GM19239 (cell line): ENCODE measurements around the gene JAKMIP2.

ENCODE experiments used
- DNase-seq: peaks from one replicate; pipeline ENCODE4 v3.0.0; 2011; ENCODE audit warnings: low spot score; ENCODE audit not compliant: insufficient read length
- FAIRE-seq: peaks from 2 replicates; lab custom pipeline; 2011; peaks lifted over from hg19 to GRCh38; lab: Jason Lieb, UNC

The JAKMIP2 gene

DNA sequence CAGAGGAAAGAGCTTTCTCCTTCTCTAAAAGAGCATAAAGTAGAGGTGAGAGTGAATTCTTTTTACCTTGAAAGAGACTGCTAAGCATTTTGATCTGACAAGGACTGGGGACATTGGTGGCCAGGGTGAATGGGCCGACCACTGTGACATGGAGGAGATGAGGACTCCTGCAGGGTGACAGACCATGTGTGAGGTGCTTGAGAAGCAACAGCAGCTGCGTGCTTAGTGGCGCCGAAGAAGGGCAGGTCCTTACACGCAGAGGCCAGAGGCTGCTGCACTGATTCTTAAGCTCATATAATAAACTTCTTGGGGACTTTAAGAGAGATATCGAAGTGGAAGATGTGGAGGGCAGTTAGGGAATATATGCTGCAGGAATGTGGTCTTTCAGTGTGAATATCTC is 8.7 kb upstream of the JAKMIP2 start:
- DNase-seq (no peak), FAIRE-seq (no peak)

DNA sequence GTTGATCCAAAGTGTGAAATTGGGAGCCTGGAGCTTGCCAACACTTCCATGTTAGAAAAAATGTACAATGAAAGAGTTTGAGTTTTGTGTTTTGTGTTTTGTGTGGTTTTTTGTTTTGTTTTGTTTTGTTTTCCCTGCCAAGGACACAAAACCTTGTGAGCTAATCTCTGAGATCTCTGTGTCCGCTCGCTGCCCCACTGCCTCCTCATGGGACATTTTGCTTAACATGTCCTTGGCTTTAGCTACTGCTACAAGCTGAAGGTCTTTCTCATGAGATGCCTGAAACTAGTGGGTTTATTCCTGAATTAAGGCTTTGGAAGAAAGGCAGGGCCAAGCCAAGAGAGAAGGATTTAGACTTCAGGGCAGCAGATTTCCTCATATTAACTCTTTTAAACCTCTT is 7.3 kb upstream of the JAKMIP2 start:
- DNase-seq (no peak), FAIRE-seq (no peak)

DNA sequence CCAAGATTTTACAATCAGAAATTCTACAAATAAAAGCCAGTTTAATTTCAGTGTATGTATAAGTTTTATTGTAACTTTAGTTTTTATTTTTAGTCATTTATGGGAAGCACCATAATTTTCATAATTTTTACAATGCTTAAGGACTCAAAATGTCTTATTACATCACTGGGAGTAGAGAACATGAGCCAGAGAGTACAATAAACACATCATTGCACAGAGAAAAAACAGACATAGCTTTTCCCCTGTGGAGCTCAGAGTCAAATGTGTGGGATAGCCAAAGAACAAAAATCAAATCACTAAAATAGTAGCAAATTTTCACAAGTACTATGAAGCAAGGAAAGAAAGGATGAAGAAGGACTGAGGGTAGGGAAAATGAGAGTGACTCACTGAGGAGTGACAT is 5.5 kb upstream of the JAKMIP2 start:
- FAIRE-seq (no peak), DNase-seq (no peak)

DNA sequence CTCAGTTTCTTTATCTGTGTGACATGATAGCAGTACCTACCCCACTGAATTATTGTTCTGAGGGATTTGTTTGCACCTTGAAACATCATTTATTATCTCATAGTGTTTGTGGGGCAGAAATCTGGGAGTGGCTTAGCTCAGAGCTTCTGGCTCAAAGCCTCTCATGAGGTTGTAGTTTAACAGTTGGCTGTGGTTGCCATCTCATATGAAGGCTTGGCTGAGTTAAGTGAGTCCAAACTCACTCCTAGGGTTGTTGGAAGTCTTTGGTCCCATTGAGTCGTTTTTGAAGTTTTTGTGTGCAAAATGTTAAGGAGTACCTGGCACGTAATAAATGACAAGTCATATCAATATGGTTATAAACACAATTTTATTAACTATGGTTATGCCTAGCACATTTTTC is 3.6 kb upstream of the JAKMIP2 start:
- DNase-seq, result no peak
- FAIRE-seq, result no peak

DNA sequence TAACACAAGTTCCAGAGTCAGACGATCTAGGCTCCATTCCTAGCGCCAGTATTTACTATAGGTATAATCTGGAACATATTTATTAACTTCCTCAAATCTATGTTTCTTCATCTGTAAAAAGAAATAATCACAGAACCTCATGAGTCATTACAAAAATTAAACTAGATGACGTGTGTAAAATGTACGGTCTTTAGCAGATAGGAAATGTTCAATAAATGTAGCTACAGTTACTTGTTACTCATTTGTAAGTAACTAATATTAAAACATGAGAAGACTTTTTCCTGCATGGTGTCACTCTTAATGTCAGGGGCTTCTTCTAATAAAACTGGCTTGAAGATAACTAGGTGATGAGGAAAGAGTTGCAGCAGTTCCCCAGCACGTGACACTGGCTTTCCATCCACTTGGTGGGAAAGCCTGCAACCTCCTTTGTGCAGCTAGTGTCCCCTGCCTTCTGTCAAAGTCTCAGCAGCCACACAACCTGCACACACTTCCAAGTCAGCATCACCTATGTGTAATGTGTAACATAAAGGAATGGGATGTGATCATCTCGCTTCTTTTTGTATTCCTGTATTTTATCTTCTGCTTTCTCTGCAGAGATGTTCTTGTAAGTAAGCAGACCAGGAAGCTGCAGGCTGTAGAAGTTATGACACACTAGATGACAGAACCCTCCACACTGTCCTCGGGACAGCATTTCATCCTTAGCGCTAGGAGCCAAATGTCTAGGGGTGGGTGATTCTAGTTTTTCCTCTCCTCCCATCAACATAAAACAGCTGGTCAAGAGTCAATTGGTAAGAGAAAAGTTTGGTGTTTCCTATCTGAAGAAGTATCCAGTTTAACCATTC is 1.8 kb upstream of the JAKMIP2 start:
- no peak for DNase-seq
- no peak for FAIRE-seq

DNA sequence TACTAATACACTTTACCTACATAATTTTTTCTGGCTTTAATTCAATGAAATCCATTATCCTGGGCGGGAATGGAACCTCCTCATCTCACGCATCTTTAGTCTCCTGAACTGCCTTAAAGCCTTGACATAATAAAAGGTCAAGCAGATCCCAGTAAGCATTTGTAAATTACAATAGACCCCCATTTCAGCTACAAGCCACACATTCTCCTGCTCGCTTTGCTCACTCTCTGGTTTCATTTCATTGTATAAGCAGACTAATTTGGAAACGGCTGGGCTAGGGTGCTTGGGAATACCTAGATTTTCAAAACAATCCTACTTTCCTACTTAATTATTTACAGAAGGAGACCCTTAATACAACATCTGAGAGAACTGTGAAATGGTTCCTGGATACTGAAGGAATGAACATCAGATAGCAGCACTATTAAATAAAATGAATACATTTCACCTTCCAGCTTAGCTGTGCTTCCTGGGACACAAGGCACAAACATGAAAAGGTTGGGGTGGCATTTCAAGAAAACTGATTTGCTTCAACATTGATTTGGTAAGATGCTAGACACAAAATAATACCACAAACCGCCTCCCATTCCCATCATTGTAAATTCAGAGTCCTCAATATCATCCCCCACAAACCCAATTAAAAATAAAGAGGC is 1.5 kb downstream of the JAKMIP2 start:
- no peak for DNase-seq

DNA sequence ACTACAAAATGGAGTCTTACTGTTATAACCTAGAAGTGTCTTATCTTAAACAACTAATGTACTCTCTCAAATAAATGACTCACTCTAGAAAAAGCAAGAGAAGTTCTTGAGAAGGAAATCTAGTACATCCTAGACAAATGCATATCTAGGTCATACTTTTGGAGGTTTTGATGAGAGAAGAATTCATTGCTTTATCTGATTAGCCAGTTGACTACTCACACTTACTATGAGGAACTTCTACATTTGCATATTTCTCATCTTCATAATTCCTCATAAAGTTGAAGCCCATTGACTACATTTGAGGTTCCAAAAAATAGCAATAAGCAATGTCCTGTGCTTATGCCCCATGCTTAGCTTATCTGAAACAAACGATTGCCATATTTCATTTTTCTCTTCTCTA is 2.8 kb downstream of the JAKMIP2 start:
- no peak for DNase-seq
- no peak for FAIRE-seq

More for the DNA sequence above, 1.5 kb downstream of the JAKMIP2 start:
- no peak for FAIRE-seq

DNA sequence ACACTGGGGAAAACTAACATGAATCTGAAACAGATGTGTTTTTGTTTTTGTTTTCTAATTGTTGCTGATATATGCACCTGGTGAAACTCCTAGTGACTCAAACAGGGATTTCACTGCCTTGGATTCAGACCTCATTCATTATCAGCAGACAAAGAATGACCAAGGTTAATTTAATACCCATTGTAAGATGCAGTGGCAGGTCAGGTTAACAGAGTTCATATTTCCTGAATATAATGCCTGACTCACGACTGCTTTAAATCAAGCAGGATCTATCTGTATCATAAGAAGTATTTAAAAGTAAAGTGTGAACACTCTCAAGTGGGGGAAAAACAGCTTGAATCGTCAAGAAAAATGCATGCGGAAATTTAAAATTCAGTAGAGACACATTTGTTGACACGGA is 5.5 kb downstream of the JAKMIP2 start:
- DNase-seq (no peak), FAIRE-seq (no peak)

DNA sequence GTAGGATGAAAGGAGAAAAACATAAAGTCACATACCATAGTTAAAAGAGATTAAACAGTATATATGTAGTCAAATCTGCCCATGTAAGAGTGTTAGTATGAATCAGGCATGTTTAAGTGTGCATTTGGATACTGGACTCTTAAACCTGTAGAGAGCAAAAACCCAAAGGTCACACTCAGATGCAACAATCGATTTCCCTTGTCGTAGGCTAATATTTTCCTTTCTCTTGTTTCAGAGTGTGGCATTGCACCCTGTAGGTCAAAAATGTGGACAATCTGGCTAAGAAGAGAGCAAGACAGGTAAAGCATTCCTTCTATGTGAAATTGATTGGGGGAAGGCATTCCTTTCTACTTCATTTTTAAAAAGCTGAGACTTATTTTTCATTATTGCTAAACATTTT is 8.9 kb downstream of the JAKMIP2 start:
- FAIRE-seq, result no peak
- DNase-seq, result no peak

DNA sequence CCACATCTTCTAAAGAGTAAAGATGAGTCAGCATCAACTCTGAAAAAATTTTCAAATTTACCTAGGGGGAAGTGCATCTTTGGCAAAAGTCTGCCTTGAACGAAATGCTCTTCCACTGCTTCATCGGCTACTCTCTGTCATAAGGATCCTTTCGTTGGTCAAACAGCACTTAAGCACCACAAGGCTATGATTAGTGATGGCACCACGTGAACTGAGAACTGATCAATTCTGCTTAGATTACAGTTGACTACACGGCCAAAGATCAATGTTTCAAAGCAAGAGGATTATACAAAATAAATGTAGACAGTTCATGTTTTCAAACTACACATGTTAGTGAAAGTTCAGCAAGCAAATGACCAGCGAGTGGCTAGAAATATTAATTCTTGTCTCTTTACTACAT is 9.4 kb downstream of the JAKMIP2 start:
- FAIRE-seq (no peak), DNase-seq (no peak)

DNA sequence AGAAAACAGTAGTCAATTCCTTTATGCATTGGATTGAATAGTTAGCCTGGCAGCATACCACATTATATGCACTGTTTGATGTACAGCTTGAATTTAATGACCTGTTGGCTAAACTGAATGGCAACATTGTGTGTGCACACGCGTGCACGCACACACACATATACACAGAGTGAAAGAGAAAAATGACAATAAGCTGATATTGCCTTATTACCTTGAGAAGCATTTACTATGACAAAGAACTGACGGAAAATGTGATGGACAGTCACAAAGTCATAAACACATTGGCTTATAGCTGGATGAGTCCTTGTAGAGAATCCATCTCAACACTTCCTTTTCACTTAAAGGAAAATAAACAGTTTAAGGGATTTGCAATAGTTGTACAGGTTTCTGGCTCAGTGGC is 15.5 kb downstream of the JAKMIP2 start:
- DNase-seq, result no peak
- FAIRE-seq, result no peak

DNA sequence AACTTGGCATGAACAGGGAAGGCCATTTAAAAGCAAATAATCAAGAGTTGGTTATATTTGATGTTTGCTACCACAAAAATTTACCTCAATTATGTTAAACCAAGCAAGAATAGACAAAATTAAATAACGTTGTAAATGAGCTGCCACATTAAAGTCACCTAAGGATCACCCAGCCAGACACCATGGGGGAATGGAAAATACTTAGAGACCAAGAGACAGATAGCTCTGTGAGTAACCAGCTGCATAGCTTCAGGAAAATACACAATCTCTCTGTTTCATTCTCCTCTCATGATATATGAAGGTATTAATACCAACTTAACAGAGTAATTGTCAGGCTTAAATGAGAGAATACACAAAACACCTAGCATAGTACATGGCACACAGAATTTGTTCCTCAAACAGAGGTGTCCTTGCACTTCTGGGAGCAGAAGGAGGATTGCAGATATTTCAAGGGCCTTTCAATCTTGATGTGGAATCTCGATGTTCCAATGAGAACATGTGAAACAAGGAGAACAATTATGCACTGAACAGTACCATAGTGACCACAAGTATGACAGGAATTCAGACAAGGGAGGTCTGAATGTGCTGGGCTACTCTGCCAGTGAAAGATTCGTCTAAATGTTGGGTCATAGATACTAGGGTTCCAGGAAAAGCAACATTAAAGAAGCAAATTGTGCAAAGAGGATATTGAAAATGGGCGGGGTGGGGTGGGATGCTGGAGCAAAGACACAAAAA is 18.6 kb downstream of the JAKMIP2 start:
- DNase-seq (no peak), FAIRE-seq (no peak)

DNA sequence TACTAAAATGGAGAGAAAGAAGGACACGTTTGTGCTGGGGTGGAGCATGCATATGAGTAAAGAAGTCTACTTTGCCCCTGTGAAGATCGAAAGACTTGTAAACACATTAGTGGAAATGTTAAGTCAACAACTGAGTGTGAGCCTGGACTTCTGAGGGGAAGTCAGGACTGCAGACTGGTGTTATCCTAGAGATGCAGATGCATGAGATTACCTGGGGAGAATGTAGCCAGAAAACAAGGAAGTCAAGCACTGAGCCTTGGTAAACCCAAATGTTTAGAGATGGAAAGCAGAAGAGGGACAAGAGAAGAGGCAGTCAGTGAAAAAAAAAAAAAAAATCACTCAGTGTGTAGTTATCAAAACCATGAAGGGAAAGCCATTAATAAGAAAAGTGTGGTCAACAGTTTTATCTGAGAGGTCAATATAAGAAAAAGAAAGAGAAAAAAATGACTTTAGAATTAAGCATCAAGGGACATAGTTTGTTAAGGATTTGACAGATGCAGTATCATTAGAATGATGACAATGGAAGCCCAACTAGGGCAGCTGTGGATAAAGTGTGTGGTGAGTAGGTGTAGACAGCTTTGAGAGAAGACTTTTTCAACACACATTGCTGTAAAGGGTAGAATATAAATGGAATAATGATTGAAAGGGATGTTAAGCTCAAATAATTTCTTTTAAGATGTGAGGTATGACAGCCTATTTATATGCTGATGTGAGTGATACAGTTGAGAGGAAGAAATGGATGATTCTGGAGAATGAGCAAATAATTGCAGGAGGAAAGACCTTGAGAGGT is 22.2 kb downstream of the JAKMIP2 start:
- FAIRE-seq, result no peak
- DNase-seq, result no peak

DNA sequence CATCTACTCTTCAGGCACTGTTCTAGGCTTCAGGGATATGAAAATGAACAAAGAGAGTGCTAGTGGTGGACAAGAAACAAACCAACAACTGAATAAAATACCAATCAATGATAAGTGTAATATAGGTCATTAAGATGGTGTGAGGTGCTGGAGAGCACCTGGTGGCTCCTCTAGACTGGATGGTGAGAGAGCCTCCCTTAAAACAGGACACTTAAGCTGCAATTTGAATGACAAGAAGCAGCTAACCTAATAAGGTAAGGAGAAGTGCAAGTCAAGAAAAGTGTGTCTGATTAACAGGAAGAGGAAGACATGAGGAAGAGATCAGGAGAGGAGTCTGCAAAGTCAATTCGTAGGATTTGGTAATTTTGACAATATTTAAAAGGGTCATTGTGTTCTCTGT is 23.1 kb downstream of the JAKMIP2 start:
- DNase-seq, result no peak
- FAIRE-seq, result no peak

DNA sequence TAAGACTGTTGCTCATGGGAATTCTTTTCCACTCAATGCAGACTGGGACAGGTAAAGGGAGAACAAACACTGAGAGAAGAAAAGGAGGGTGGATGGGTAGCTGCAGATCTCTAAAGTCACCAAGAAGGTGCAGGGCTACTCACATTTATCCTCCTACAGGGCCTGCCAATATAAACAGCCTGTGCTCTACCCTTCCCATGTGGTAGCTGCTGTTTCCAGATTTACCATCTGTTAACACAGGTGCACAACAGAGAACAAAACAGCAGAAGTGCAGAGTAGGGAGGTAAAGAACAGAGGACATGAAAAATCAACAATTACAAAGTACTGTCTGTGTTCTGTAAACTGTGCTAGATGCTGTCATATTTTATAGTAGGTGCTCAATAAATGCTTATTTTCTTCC is 26.0 kb downstream of the JAKMIP2 start:
- no peak for FAIRE-seq
- no peak for DNase-seq

DNA sequence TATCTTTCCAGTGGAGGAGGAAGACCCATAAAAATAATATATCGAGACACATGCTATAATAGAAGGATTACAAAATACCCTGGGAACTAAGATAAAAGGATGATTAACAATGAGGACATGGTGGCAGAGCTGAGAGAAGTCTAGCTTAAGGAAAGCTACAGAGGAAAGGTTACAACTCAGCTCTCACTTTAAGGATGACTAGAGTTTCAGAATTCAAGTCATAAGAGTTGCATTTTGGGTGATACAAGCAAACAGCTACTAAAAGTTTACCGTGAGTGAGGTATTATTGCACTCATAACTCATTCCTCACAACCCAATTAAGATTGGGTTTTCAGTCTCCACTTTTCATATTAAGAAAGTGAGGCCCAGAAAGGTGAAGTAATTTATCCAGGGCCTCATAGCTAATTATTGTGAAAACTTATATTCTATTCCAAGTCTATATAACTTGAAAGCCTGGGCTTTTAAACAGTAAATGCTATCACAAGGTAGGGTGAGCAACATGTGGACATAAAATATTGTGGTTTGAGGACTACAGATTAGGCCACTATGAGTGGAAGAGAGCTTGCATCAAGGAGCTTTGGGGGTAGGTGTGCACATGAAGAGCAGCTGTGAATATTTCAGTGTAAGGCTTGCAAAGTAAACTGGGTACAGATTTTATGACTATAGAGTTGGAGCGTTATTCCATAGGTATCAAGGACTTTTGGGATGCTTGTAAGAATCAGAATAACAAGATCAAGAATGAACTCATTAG is 28.0 kb downstream of the JAKMIP2 start:
- DNase-seq, result no peak
- no peak for FAIRE-seq

DNA sequence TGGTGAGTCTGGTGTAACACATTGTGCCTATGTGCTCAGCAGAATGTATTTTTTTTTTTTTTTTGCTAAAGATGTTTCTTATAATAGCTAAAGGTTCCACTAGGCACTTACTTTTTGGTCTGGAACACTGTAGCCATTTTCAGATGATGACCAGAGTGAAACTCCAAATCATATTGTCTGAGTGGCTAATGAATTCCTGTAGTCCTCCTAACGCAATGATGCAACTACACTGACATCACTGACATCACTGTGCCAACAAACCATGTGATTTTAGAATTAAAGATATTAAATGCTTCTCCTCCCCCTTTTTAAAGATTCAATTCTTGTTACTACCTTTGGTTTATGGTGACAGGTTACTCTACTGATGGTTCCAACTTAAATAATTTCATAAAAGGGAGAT is 28.8 kb downstream of the JAKMIP2 start:
- FAIRE-seq (no peak), DNase-seq (no peak)

DNA sequence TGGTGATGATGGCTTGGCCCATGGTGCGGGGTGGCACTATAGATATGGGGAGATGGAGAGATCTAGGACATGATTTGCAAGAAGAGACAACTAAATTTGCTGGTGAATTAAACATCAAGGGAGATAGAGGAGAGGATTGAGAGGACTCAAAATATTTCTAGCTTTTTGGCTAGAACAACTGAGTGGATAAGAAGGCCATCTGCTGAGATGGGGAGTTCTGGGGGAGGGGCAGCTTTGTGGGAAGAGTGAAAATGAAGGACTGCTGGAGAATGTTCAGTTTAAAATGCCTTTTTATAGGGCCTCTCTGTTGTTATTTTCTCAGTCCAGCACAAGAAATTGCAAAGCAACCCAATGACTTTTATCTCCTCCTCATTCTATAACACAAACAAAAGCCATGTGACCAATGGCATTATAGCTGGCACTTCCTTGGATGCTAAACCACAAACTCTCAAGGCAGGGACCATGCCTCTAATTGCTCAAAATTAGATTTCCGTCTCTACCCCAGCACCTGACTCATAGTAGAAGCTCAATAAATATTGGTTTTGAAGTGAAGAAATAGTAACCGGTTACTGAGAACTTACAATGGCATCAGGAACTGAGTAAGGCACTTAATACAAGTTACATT is 29.8 kb downstream of the JAKMIP2 start:
- FAIRE-seq, result no peak
- DNase-seq, result no peak

DNA sequence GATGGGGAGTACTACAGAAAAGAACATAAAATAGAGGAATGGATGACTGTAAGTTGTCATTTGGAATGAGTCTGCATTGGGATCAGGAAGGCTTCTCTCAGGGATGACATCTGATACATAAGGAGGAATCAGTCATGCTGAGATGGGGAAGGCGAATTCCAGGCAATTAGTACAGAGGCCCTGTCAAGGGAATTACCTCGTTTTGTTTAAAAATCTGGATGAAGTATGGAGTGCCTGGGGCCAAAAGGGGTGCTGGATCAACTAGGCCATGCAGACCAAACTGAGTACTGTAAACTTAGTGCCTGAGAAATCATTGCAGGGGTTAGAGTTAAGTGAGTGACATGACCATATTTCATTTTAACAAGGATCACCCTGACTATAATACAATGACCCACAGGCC is 30.5 kb downstream of the JAKMIP2 start:
- DNase-seq (no peak), FAIRE-seq (no peak)
